HT-29 (cell line): ENCODE results near the gene GMDS. TPM values are rescaled to one million over a fixed set of nuclear protein-coding genes. Genes with fewer than 3 reads are reported as not detected.

Source experiments
- DNase-seq: peaks from one replicate; pipeline ENCODE4 v3.0.0-alpha.2; 2015; ENCODE audit warnings: low spot score
- total RNA-seq: library from RNA; depleted of rRNA; stranded (reverse); fragments of >200 nt; shearing (Covaris generic); gene quantifications from 2 replicates; pipeline ENCODE4 v1.2.3, GENCODE V29; 2014

The GMDS gene
- total RNA-seq, 1 experiment from 2014 or later, result 37.0 TPM

- no peak for DNase-seq
Observed at GRCh38 chr6:1988843-1989242, 256.6 kb downstream of the GMDS start.

GRCh38 chr6:1987640-1988039 is 257.8 kb downstream of the GMDS start:
- DNase-seq, result no peak

- no peak for DNase-seq
Observed at GRCh38 chr6:1986454-1987243, 258.8 kb downstream of the GMDS start.

- DNase-seq, result no peak
Observed at GRCh38 chr6:1984346-1984994, 260.9 kb downstream of the GMDS start.

GRCh38 chr6:1983850-1984249 is 261.6 kb downstream of the GMDS start:
- no peak for DNase-seq

GRCh38 chr6:1972962-1973361 is 272.4 kb downstream of the GMDS start:
- DNase-seq, result no peak

GRCh38 chr6:1971612-1972011 is 273.8 kb downstream of the GMDS start:
- DNase-seq, result no peak

GRCh38 chr6:1970151-1970561 is 275.2 kb downstream of the GMDS start:
- no peak for DNase-seq

GRCh38 chr6:1966713-1967112 is 278.7 kb downstream of the GMDS start:
- DNase-seq, result no peak

- DNase-seq, result no peak
Observed at GRCh38 chr6:1965596-1966224, 279.7 kb downstream of the GMDS start.

- DNase-seq, result no peak
Observed at GRCh38 chr6:1963596-1963995, 281.8 kb downstream of the GMDS start.

GRCh38 chr6:1962201-1962600 is 283.2 kb downstream of the GMDS start:
- no peak for DNase-seq

- no peak for DNase-seq
Observed at GRCh38 chr6:1960486-1961142, 284.8 kb downstream of the GMDS start.

- no peak for DNase-seq
Observed at GRCh38 chr6:1958257-1958656, 287.1 kb downstream of the GMDS start.

- no peak for DNase-seq
Observed at GRCh38 chr6:1957746-1958145, 287.7 kb downstream of the GMDS start.

- DNase-seq, result no peak
Observed at GRCh38 chr6:1952740-1953360, 292.6 kb downstream of the GMDS start.

GRCh38 chr6:1950631-1951030 is 294.8 kb downstream of the GMDS start:
- DNase-seq, result no peak

GRCh38 chr6:1949538-1949937 is 295.9 kb downstream of the GMDS start:
- DNase-seq, result no peak

- DNase-seq, result no peak
Observed at GRCh38 chr6:1947922-1948321, 297.5 kb downstream of the GMDS start.

- no peak for DNase-seq
Observed at GRCh38 chr6:1946583-1946982, 298.8 kb downstream of the GMDS start.

GRCh38 chr6:1945235-1945832 is 300.1 kb downstream of the GMDS start:
- no peak for DNase-seq
